ENCODE data around the gene VCPKMT. TPM values are rescaled to one million over a fixed set of nuclear protein-coding genes. Genes with fewer than 3 reads are reported as not detected.

The VCPKMT gene
- total RNA-seq, 1 experiment from 2014 or later = 9.7 TPM

DNA sequence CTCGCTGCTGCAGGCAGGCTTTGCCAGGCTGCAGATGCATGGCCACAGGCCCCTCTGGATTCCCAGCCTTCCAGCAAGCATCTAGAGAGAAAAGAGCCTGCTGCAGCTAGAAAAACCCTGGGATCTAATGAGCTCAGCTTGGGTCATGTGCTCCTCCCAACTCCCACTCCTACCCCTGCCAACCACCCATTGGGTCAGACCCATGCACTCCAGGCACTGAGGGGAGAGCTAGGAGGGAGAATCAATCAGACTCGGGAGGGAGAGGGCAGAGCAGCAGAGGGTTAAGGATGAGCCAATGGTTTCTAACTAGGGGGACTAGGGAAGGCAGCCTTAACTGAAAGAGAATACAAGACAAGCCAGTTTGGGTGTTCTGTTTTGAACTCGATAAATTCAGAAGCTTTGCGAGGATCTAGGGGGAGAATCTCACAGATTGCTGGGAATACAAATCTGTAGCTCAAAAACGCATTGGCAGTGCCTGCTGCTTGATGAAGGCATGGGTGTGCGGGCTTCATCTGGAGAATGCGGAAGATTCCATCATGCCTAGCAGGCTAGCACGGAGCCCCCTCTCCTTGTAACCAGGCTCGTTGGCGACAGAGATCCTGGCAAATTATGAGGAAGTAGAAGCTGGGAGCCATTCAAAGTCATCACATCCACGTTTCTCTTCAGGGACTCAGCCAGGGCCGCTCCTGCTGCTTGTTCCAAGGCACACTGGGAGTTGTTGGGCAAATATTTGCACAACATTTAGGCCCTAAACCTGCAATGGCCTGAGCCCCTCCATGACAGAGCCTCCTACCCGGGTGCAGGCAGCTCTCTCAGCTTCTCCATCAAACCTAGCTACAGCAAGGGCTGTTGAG is 56.4 kb downstream of the VCPKMT start:
- H3K9me3 Mint-ChIP-seq (ENCODE audit: unreplicated experiment) = no peaks in the 10 kb centered on the region
- H3K4me3 Mint-ChIP-seq (ENCODE audit: unreplicated experiment) = no peak overlapping the region
- BruUV-seq (replicated peaks) = no TSS peak
- H3K27me3 ChIP-seq (replicated peaks; ENCODE audit: control insufficient read depth, insufficient read depth, low read length) = no peaks in the 10 kb centered on the region
- DNase-seq = no peak
- H3K4me3 ChIP-seq (ENCODE audit: low read depth, low read length) = no peak overlapping the region
- ChIA-PET CTCF (interaction anchor here (0.6 to 2.0 kb wide), 3 partner anchors 9 to 194 kb away, joined by 3 to 6 read pairs (median 4); no protein-coding TSS in a partner anchor), POLR2A (no interaction called here)
- intact Hi-C loops (cut with micrococcal nuclease; ENCODE audit: unreplicated experiment) = loop anchor here (2.0 kb wide), 1 partner anchor 59 kb away; no protein-coding TSS in a partner anchor
- H3K4me1 Mint-ChIP-seq (ENCODE audit: low read depth, unreplicated experiment) = peaks cover 26% of the 10 kb centered on the region
- H3K36me3 Mint-ChIP-seq (ENCODE audit: insufficient read depth, unreplicated experiment) = no peaks in the 10 kb centered on the region
- no peaks in the 10 kb centered on the region for H3K27me3 Mint-ChIP-seq (ENCODE audit: insufficient read depth, unreplicated experiment)
- H3K4me1 ChIP-seq = peaks cover 76% of the 10 kb centered on the region
- no peaks in the 10 kb centered on the region for H3K9me3 ChIP-seq
- no peaks in the 10 kb centered on the region for H3K36me3 ChIP-seq (ENCODE audit: control insufficient read depth, insufficient read depth, low read length)
- TF ChIP-seq, protein P1, sequence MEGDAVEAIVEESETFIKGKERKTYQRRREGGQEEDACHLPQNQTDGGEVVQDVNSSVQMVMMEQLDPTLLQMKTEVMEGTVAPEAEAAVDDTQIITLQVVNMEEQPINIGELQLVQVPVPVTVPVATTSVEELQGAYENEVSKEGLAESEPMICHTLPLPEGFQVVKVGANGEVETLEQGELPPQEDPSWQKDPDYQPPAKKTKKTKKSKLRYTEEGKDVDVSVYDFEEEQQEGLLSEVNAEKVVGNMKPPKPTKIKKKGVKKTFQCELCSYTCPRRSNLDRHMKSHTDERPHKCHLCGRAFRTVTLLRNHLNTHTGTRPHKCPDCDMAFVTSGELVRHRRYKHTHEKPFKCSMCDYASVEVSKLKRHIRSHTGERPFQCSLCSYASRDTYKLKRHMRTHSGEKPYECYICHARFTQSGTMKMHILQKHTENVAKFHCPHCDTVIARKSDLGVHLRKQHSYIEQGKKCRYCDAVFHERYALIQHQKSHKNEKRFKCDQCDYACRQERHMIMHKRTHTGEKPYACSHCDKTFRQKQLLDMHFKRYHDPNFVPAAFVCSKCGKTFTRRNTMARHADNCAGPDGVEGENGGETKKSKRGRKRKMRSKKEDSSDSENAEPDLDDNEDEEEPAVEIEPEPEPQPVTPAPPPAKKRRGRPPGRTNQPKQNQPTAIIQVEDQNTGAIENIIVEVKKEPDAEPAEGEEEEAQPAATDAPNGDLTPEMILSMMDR (IDR thresholded peaks at IDR 0.05; ENCODE audit: insufficient read depth in 1 of 2, low read depth in 1 of 2, low read length in 1 of 2, severe bottlenecking in 1 of 2, unreplicated experiment in 1 of 2) = no peak
- peak overlapping the region; percentile 89 for H3K27ac Mint-ChIP-seq (ENCODE audit: unreplicated experiment)

Other genes starting within 250 kb of the VCPKMT start
- 58.1 and 58.8 TPM in 2 replicates for gene ARF6, start 223.5 kb downstream of the VCPKMT start, total RNA-seq (2022)
- gene SOS2, start 115.0 kb upstream of the VCPKMT start, total RNA-seq (2022) = 13.0 and 13.9 TPM in 2 replicates
- 25.0 and 27.6 TPM in 2 replicates for gene L2HGDH, start 195.7 kb upstream of the VCPKMT start, total RNA-seq (2022)
- gene DMAC2L, start 195.8 kb upstream of the VCPKMT start, total RNA-seq (2022) = 25.8 and 27.6 TPM in 2 replicates

All from Caco-2 (cell line).